KMS-11 (cell line): ENCODE data around the gene PRADC1.
A peak's percentile ranks its signal among the peaks of the same experiment; 100 is the strongest.

Experiments
- H2AFZ ChIP-seq: fragments of 200-600 bp; sonication (generic); 2 replicates; pipeline ENCODE4 v1.6.1; 2016; ENCODE audit warnings: antibody characterized with exemption, mixed run types, low read depth
- H3K27ac ChIP-seq: fragments of 200-600 bp; sonication (generic); 2 replicates; pipeline ENCODE4 v1.6.1; 2016; ENCODE audit warnings: mild to moderate bottlenecking, mixed run types
- H3K27me3 ChIP-seq: fragments of 200-600 bp; sonication (generic); 2 replicates; pipeline ENCODE4 v1.6.1; 2017; ENCODE audit warnings: mild to moderate bottlenecking, low read depth, mixed run types, moderate library complexity; ENCODE audit not compliant: insufficient read depth
- H3K36me3 ChIP-seq: fragments of 200-600 bp; sonication (generic); 2 replicates; pipeline ENCODE4 v1.6.1; 2017; ENCODE audit warnings: mild to moderate bottlenecking, mixed run types; ENCODE audit not compliant: insufficient read depth
- H3K4me1 ChIP-seq: fragments of 200-600 bp; sonication (generic); 2 replicates; pipeline ENCODE4 v1.6.1; 2016; ENCODE audit warnings: mild to moderate bottlenecking, low read depth, mixed run types; ENCODE audit not compliant: poor library complexity, severe bottlenecking
- H3K4me2 ChIP-seq: fragments of 200-600 bp; sonication (generic); 2 replicates; pipeline ENCODE4 v1.7.0; 2016; ENCODE audit warnings: mild to moderate bottlenecking, mixed run types
- H3K4me3 ChIP-seq: fragments of 200-600 bp; sonication (generic); IDR thresholded peaks from 2 replicates; pipeline ENCODE4 v1.6.1; 2017; ENCODE audit warnings: low read depth, low read length, mixed read lengths; ENCODE audit not compliant: insufficient read depth
- H3K79me2 ChIP-seq: fragments of 200-600 bp; sonication (generic); 2 replicates; pipeline ENCODE4 v1.6.1; 2016; ENCODE audit warnings: low read depth, mixed run types; ENCODE audit not compliant: insufficient read depth
- H3K9ac ChIP-seq: fragments of 200-600 bp; sonication (generic); 2 replicates; pipeline ENCODE4 v1.6.1; 2016; ENCODE audit warnings: mild to moderate bottlenecking, mixed run types
- H4K20me1 ChIP-seq: fragments of 200-600 bp; sonication (generic); 2 replicates; pipeline ENCODE4 v1.6.1; 2016; ENCODE audit warnings: mild to moderate bottlenecking, mixed run types; ENCODE audit not compliant: insufficient read depth
- TF ChIP-seq, protein P1 (sequence below): fragments of 200-600 bp; sonication (generic); conservative IDR thresholded peaks from 2 replicates; pipeline ENCODE4 v1.6.1; 2017; ENCODE audit warnings: low read depth, mild to moderate bottlenecking, antibody characterized with exemption, low read length, moderate library complexity, mixed read lengths

PRADC1 gene

DNA sequence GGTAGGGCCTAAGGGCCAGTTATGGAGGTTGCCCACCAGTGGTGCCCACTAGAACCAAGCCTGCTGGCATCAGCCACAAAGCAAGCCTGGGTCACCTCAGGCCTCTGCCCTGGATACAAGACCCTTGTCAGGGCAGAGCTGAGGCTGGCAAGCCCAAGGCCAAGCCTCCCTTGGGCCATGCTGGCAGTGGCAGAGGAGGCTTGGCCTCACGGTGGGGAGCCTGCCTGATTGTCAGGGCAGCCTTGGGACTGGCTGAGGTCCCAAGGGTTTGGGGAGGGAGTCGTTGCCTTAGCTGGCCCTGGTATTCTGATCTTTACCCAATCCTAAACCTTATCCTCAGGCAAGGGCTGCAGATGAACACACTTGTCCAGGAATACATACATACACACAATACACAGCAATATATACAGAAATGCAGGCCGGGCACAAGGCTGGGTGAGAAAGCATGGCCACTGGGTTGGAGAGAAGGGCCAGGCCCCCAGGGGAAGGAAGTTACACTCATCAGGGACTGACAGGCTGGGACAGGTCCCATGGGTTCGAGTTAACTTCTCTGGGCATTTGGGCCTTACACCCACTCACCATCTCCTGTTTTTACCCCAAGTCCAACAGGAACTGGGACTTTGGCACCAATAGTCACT, 22.1 kb upstream of the PRADC1 start:
- Histone ChIP-seq H4K20me1 (no peaks in the 10 kb centered on the region), H3K79me2 (no peaks in the 10 kb centered on the region), H3K9ac (no peak overlapping the region), H2AFZ (no peak overlapping the region), H3K27ac (no peak overlapping the region), H3K4me1 (no peaks in the 10 kb centered on the region), H3K27me3 (no peaks in the 10 kb centered on the region), H3K36me3 (peaks cover 16% of the 10 kb centered on the region; the same call in 1 of the 2 replicates), H3K4me2 (no peak overlapping the region), H3K4me3 (no peak overlapping the region)
- TF ChIP-seq, protein P1, sequence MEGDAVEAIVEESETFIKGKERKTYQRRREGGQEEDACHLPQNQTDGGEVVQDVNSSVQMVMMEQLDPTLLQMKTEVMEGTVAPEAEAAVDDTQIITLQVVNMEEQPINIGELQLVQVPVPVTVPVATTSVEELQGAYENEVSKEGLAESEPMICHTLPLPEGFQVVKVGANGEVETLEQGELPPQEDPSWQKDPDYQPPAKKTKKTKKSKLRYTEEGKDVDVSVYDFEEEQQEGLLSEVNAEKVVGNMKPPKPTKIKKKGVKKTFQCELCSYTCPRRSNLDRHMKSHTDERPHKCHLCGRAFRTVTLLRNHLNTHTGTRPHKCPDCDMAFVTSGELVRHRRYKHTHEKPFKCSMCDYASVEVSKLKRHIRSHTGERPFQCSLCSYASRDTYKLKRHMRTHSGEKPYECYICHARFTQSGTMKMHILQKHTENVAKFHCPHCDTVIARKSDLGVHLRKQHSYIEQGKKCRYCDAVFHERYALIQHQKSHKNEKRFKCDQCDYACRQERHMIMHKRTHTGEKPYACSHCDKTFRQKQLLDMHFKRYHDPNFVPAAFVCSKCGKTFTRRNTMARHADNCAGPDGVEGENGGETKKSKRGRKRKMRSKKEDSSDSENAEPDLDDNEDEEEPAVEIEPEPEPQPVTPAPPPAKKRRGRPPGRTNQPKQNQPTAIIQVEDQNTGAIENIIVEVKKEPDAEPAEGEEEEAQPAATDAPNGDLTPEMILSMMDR, result no peak

DNA sequence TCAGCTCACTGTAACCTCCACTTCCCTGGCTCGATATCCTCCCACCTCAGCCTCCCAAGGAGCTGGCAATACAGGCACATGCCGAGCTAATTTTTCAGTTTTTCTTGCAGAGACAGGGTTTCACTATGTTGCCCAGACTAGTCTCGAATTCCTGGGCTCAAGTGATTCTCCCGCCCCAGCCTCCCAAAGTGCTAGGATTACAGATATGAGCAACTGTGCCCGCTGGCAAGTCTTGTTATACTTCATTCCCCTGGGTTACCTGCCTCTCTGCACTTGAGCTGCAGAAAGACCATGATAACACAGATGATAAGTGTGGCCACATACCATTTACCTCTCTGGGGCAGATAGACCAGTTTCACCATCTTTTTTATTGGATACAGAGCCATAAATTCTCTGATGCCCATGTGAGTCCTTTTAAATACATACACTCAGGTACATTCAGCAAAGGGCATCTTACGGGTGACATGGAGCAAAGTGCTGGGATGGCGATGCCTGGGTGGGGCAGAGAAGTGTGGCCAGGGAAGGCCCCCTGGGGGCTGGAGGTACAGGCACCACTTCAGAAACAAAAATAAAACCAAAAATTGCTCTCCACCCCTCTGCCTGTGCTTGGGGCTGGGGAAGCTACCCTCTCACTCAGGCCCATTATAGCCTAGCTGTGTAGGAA, 21.4 kb upstream of the PRADC1 start:
- TF ChIP-seq, protein P1, result no peak
- H3K36me3 ChIP-seq, result peaks cover 20% of the 10 kb centered on the region; the same call in 1 of the 2 replicates
- no peak overlapping the region for H3K9ac ChIP-seq

DNA sequence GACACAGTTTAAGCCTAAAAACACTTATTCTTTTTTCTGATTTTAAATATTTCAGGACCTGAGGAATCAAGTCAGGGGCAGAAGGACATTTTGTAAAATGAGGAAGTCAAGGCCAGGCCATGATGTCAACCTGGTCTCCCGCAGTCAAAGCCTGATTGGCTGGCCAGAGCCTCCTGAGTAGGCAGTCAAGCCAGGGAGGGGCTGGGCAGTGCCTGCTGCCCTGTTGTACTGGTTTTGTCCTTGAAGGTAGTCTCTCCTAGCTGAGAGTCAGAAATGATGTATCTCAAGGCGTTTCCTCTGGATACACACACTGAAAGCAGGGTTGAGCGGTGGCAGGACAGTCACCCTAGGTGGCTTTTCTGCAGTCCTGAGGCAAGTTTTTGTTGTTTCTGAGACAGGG, 20.9 kb upstream of the PRADC1 start:
- Histone ChIP-seq H3K4me3 (no peak overlapping the region), H3K4me2 (no peak overlapping the region), H4K20me1 (no peaks in the 10 kb centered on the region), H3K27me3 (no peaks in the 10 kb centered on the region), H3K4me1 (no peaks in the 10 kb centered on the region), H2AFZ (no peak overlapping the region), H3K27ac (peak overlapping the region; percentile 17; the same call in 1 of the 2 replicates), H3K36me3 (peaks cover 24% of the 10 kb centered on the region; the same call in 1 of the 2 replicates), H3K9ac (no peak overlapping the region), H3K79me2 (no peaks in the 10 kb centered on the region)
- TF ChIP-seq, protein P1, result no peak

More for the DNA sequence above, 21.4 kb upstream of the PRADC1 start:
- Histone ChIP-seq H3K4me3 (no peak overlapping the region), H3K4me1 (no peaks in the 10 kb centered on the region), H3K27me3 (no peaks in the 10 kb centered on the region), H3K79me2 (no peaks in the 10 kb centered on the region), H2AFZ (no peak overlapping the region), H3K4me2 (no peak overlapping the region), H3K27ac (no peak overlapping the region; the same call in 1 of the 2 replicates), H4K20me1 (no peaks in the 10 kb centered on the region)

- H3K36me3 ChIP-seq, result peaks cover 26% of the 10 kb centered on the region; the same call in 1 of the 2 replicates
- no peaks in the 10 kb centered on the region for H3K79me2 ChIP-seq
- H3K27me3 ChIP-seq, result no peaks in the 10 kb centered on the region
- peak overlapping the region; percentile 16; the same call in 1 of the 2 replicates for H3K27ac ChIP-seq
- no peaks in the 10 kb centered on the region for H3K4me1 ChIP-seq
- H3K9ac ChIP-seq, result no peak overlapping the region
- no peak overlapping the region for H3K4me3 ChIP-seq
- H2AFZ ChIP-seq, result no peak overlapping the region
- TF ChIP-seq, protein P1, result no peak
- no peaks in the 10 kb centered on the region; the same call in 1 of the 2 replicates for H4K20me1 ChIP-seq
- H3K4me2 ChIP-seq, result no peak overlapping the region
Measured at GRCh38 chr2:73253400-73253799, 20.4 kb upstream of the PRADC1 start.
